SK-N-SH treated with all-trans-retinoic acid at 6 μM for 48 hours (cell line): ENCODE results near the gene COPS8.

Experiments
- ARNTL ChIP-seq: fragments of 450-650 bp; formaldehyde crosslinking; IDR thresholded peaks from 2 replicates; pipeline ENCODE4 v1.5.0; 2020; ENCODE audit warnings: low read depth, mild to moderate bottlenecking, moderate library complexity, borderline replicate concordance
- ESRRG ChIP-seq: fragments of 250-450 bp; sonication (Bioruptor Pico); IDR thresholded peaks from 2 replicates; pipeline ENCODE4 v1.6.1; 2021; ENCODE audit warnings: mild to moderate bottlenecking
- RARB ChIP-seq: fragments of 250-450 bp; sonication (Bioruptor Pico); IDR thresholded peaks from 2 replicates; pipeline ENCODE4 v1.8.0; 2021; ENCODE audit warnings: mild to moderate bottlenecking, moderate library complexity
- ZC3H10 ChIP-seq: fragments of 250-450 bp; sonication (Bioruptor Pico); IDR thresholded peaks from 2 replicates; pipeline ENCODE4 v1.5.1; 2021; ENCODE audit warnings: mild to moderate bottlenecking, moderate library complexity
- ZFP3 ChIP-seq: fragments of 250-450 bp; sonication (Bioruptor Pico); IDR thresholded peaks from 2 replicates; pipeline ENCODE4 v1.5.0; 2020; ENCODE audit warnings: mild to moderate bottlenecking, moderate library complexity

GRCh38 chr2:237144516-237144915, 58.8 kb downstream of the COPS8 start:
- TF ChIP-seq ARNTL (CRISPR knock-in tag) (no peak), ZFP3 (CRISPR knock-in tag) (no peak), RARB (CRISPR knock-in tag) (no peak), ESRRG (CRISPR knock-in tag) (no peak), ZC3H10 (CRISPR knock-in tag) (no peak)
